ENCODE data around the gene LHX3.

DNA sequence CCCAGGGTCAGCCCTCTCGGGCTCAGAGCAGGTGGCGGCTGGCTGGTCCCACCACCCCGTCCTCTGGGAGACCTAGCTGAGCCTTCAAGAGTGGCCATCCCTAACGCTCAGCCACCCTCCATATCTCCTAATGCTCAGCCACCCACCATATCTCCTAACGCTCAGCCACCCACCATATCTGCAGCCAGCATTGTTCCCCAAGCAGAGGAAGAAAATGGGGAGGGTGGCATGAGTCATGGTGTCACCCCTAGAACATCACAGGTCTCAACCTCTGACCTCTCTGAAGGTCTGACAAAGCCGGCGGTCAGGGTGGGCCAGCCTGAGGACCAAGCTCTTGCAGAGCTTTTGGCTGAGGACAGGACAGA is 14.7 kb downstream of the LHX3 start:
- TF ChIP-seq, protein P1, sequence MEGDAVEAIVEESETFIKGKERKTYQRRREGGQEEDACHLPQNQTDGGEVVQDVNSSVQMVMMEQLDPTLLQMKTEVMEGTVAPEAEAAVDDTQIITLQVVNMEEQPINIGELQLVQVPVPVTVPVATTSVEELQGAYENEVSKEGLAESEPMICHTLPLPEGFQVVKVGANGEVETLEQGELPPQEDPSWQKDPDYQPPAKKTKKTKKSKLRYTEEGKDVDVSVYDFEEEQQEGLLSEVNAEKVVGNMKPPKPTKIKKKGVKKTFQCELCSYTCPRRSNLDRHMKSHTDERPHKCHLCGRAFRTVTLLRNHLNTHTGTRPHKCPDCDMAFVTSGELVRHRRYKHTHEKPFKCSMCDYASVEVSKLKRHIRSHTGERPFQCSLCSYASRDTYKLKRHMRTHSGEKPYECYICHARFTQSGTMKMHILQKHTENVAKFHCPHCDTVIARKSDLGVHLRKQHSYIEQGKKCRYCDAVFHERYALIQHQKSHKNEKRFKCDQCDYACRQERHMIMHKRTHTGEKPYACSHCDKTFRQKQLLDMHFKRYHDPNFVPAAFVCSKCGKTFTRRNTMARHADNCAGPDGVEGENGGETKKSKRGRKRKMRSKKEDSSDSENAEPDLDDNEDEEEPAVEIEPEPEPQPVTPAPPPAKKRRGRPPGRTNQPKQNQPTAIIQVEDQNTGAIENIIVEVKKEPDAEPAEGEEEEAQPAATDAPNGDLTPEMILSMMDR (conservative IDR thresholded peaks at IDR 0.05; ENCODE audit: low read length) = no peak
- no peak for TF ChIP-seq EZH2phosphoT487 (IDR thresholded peaks at IDR 0.05; ENCODE audit: borderline replicate concordance)
